Fibroblast of skin of left quadriceps (primary cell): ENCODE data around the gene OAF.
"Not testable (repeated sequence)": the region's sequence is repeated elsewhere in the genome, so short reads cannot be mapped to it uniquely, and the experiment has no call there.

Experiments
- DNase-seq, 2 experiments: peaks; one replicate each; pipeline ENCODE4 v3.0.0-alpha.2; 2013; ENCODE audit warnings: low read depth in 2 of 2

OAF gene

DNA sequence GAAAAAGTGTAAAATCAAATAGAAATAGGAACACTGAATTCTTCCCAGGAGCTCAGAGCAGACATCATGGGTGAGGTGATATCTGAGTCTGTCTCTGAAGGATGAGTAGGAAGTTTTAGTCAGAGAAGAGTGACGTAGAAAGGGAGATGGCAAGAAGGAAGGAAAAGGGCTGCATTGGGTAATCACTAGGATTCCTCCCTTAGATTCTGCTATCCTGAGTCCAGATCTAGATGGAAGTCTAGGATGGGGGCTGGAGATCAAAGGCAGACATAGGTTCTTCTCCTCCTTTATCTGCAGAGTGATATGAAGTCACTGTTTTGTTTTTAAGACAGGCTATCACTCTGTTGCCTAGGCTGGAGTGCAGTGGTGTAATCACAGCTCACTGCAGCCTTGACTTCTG is 59.6 kb downstream of the OAF start:
- DNase-seq: no peak

DNA sequence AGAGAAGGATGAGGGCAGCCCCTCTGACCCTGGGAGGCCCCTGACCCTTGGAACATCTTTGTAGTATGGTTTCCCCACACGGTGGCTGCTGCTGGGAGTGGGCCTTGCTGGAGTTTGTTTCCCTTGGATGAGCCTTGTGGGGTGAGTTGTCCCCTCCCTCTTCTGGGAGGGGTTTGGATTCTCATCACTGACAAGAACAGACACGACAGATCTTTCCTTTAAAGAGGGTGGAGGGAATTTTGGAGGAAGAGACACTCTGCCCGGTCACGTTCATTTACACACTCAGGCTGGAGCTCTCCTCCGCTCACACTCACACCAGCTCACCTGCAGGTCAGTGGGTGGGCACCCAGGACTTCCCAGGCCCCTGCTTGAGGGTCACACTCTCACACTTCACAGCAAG is 60.8 kb downstream of the OAF start:
- no peak for DNase-seq

DNA sequence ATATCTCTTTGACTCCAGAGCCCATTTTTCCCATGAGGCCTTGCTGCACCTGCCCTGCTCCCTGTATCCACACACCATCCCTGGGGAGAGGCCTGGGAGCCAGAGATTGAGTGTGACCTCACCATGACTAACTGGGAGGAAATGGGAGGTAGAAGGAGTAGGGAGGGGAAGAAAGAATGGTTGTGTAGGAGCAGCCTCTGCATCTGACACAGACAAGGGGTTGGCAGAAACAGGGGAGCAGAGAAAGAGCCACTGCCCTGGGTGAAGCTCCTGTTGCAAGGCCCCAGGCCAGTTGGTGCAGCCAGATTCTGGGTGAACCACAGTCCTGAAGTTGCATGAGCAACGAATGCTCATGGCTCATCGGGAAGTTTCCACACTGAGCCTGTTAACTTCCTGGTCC is 61.5 kb downstream of the OAF start:
- peak; percentile 16 to 31 for DNase-seq

DNA sequence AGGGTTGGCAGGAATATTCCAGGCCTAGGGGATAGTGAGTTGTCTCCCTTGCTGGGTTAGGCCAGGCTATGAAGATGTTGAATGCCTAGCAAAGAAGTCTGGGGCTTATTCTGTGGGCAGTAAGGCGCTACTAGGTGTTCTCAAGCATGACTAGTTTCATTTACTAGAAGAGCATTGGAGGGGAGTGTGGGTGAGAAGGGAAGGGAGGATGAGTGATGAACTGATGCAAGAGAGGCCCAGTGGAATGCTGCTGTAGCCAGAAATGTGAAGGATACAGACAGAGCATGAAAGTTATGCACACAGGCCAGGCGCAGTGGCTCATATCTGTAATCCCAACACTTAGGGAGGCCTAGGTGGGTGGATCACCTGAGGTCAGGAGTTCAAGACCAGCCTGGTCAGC is 62.6 kb downstream of the OAF start:
- peak; percentile 12 to 13 for DNase-seq

DNA sequence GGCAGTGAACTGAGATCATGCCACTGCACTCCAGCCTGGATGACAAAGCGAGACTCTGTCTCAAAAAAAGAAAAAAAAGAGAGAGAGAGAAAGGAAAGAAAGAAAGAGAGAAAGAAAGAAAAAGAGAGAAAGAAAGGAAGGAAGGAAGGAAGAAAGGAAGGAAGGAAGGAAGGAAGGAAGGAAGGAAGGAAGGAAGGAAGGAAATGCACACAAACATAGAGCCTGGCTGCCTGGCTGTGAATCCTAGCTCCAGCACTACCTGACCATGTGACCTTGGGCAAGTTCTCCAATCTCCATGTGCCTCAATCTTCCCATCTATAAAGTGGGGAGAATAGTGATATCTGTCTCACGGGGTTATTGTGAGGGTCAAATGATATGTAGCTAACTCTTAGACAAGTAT is 63.1 kb downstream of the OAF start:
- not testable (repeated sequence) for DNase-seq

DNA sequence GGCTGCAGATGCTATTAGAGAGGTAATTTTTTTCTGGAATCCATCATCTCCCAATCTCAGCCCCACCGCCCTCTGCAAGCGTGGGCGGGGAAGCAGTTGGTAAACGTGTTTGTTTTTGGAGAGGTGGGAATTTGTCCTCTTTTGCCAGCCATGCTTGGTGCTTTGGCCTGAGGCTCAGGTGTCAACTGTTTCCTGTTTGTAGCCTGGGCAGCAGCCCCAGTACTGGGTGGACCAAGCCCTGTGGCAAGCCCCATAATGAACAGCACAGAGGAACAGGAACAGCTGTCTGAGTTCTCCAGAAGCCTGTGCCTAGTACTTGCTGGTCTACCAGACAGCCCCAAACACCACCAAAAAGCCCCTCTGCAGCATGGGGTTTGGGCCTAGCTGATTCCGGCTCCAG is 68.7 kb downstream of the OAF start:
- no peak for DNase-seq
